Ovary (tissue), 3 donors: Measurements from ENCODE around the gene CDKL5.

Source experiments
- CTCF ChIP-seq, 3 donors: fragments of 450-650 bp in 2 of 3; fragments of 200-600 bp in 1 of 3; IDR thresholded peaks; one replicate each; pipeline versions ENCODE4 v1.5.1 to v1.8.0; 2016 to 2022; ENCODE audit warnings: antibody characterized with exemption in 3 of 3, mild to moderate bottlenecking in 1 of 3
- EP300 ChIP-seq: sonication (generic); formaldehyde crosslinking; IDR thresholded peaks from one replicate; pipeline ENCODE4 v1.6.1; 2017; ENCODE audit warnings: antibody characterized with exemption
- POLR2A ChIP-seq: fragments of 450-650 bp; IDR thresholded peaks from one replicate; pipeline ENCODE4 v1.6.1; 2017; ENCODE audit warnings: antibody characterized with exemption, mild to moderate bottlenecking, moderate library complexity
- donor health status: DM: no; HTN: no; CAD: no.

- TF ChIP-seq CTCF (IDR thresholded peaks at IDR 0.05) (no peak), EP300 (no peak), POLR2A (no peak)
These were observed 45.9 kb downstream of the CDKL5 start for GRCh38 chrX:18471296-18471695.
